ENCODE measurements around the gene RETREG2. TPM values are rescaled to one million over a fixed set of nuclear protein-coding genes. Genes with fewer than 3 reads are reported as not detected.

The RETREG2 gene
- total and polyA plus RNA-seq, 2 of the 8 experiments (the other 6 are each of a cell fraction or from before 2014, with no cell fraction given), result 51.3 to 67.4 TPM

DNA sequence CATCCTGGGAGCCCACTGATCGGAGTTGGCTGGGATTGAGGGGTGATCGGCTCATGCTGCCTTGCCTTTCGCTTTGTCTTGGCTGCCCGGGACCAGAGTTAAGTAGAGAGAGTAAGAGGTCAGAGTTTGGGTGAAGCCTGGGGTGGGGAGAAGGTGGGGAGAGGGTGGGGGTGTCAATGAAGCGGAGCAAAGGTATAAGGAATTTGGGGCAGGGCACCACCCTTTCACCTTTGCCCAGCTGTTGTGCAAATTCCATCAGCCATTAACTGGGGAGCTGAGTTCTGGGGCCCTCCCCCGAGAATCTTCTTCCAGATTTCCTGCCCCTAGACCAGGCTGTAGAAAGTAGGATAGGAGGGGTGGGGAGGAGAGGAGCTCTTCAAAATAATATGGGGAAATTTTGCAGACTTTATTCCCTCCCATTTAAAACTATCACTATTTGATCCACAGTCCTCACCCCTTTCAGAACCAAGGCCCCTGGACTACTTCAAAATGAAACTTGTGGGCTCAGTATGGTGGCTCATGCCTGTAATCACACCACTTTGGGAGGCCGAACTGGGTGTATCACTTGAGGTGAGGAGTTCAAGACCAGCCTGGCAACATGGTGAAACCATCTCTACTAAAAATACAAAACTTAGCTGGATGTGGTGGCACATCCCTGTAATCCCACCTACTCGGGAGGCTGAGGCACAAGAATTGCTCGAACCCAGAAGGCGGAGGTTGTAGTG, 8.0 kb upstream of the RETREG2 start, which contains the start of gene SLC23A3 (continued):
- TF ChIP-seq, protein P1, sequence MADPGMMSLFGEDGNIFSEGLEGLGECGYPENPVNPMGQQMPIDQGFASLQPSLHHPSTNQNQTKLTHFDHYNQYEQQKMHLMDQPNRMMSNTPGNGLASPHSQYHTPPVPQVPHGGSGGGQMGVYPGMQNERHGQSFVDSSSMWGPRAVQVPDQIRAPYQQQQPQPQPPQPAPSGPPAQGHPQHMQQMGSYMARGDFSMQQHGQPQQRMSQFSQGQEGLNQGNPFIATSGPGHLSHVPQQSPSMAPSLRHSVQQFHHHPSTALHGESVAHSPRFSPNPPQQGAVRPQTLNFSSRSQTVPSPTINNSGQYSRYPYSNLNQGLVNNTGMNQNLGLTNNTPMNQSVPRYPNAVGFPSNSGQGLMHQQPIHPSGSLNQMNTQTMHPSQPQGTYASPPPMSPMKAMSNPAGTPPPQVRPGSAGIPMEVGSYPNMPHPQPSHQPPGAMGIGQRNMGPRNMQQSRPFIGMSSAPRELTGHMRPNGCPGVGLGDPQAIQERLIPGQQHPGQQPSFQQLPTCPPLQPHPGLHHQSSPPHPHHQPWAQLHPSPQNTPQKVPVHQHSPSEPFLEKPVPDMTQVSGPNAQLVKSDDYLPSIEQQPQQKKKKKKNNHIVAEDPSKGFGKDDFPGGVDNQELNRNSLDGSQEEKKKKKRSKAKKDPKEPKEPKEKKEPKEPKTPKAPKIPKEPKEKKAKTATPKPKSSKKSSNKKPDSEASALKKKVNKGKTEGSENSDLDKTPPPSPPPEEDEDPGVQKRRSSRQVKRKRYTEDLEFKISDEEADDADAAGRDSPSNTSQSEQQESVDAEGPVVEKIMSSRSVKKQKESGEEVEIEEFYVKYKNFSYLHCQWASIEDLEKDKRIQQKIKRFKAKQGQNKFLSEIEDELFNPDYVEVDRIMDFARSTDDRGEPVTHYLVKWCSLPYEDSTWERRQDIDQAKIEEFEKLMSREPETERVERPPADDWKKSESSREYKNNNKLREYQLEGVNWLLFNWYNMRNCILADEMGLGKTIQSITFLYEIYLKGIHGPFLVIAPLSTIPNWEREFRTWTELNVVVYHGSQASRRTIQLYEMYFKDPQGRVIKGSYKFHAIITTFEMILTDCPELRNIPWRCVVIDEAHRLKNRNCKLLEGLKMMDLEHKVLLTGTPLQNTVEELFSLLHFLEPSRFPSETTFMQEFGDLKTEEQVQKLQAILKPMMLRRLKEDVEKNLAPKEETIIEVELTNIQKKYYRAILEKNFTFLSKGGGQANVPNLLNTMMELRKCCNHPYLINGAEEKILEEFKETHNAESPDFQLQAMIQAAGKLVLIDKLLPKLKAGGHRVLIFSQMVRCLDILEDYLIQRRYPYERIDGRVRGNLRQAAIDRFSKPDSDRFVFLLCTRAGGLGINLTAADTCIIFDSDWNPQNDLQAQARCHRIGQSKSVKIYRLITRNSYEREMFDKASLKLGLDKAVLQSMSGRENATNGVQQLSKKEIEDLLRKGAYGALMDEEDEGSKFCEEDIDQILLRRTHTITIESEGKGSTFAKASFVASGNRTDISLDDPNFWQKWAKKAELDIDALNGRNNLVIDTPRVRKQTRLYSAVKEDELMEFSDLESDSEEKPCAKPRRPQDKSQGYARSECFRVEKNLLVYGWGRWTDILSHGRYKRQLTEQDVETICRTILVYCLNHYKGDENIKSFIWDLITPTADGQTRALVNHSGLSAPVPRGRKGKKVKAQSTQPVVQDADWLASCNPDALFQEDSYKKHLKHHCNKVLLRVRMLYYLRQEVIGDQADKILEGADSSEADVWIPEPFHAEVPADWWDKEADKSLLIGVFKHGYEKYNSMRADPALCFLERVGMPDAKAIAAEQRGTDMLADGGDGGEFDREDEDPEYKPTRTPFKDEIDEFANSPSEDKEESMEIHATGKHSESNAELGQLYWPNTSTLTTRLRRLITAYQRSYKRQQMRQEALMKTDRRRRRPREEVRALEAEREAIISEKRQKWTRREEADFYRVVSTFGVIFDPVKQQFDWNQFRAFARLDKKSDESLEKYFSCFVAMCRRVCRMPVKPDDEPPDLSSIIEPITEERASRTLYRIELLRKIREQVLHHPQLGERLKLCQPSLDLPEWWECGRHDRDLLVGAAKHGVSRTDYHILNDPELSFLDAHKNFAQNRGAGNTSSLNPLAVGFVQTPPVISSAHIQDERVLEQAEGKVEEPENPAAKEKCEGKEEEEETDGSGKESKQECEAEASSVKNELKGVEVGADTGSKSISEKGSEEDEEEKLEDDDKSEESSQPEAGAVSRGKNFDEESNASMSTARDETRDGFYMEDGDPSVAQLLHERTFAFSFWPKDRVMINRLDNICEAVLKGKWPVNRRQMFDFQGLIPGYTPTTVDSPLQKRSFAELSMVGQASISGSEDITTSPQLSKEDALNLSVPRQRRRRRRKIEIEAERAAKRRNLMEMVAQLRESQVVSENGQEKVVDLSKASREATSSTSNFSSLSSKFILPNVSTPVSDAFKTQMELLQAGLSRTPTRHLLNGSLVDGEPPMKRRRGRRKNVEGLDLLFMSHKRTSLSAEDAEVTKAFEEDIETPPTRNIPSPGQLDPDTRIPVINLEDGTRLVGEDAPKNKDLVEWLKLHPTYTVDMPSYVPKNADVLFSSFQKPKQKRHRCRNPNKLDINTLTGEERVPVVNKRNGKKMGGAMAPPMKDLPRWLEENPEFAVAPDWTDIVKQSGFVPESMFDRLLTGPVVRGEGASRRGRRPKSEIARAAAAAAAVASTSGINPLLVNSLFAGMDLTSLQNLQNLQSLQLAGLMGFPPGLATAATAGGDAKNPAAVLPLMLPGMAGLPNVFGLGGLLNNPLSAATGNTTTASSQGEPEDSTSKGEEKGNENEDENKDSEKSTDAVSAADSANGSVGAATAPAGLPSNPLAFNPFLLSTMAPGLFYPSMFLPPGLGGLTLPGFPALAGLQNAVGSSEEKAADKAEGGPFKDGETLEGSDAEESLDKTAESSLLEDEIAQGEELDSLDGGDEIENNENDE (IDR thresholded peaks at IDR 0.05; ENCODE audit: insufficient replicate concordance, low read length), result no peak
- no peak for TF ChIP-seq SRF (IDR thresholded peaks at IDR 0.05; ENCODE audit: low read depth, low read length)
- no peak for TF ChIP-seq JUN (IDR thresholded peaks at IDR 0.05; ENCODE audit: low read depth, low read length)
- no peak for TF ChIP-seq CHD1 (IDR thresholded peaks at IDR 0.05; ENCODE audit: low read depth, low read length)
- TF ChIP-seq KDM1A (IDR thresholded peaks at IDR 0.05; ENCODE audit: borderline replicate concordance, low read length), result no peak
- no peak for TF ChIP-seq NANOG (IDR thresholded peaks at IDR 0.05; ENCODE audit: insufficient read depth, low read depth, low read length, poor library complexity, severe bottlenecking)

Data from H1 (cell line).